ENCODE measurements around the gene TACC2.

DNA sequence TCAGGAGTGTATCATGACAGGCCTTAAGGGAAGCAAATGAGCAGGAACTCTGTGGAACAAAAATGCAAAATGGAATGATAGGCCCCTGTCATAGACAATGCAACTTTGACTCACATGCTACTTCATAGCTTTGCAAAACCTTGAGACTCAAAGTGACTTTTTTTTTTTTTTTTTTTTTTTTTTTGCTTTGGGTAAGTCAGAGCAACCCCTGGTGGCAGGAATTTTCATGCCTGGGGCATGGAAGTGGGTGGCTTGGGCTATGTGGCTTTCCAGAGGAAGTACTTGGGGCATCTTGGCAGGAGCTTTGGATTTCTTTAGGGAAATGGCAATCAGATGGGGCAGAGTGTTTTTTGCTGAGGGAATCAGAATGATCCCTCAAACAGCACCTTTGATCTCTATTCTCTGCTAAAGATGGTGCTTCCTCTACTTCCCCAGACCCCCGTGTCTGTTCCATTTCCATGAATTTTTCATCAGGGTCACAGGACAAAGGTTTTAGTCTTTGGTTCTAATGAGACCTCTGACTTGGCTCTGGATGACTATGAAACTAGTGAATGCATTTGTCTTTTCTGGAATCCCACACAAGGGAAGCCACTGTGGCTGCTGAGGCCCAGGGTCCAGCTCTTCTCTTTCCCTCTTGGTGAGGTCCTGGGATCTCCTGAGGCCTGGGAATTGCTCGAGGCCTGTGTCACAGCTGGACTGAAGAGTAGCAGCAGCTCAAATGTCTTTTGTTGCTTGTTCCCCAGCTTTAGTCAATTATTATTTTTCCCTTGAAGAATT is 62.8 kb downstream of the TACC2 start:
- no peak for TF ChIP-seq TAF1 (IDR thresholded peaks at IDR 0.05; ENCODE audit: borderline replicate concordance, insufficient read depth, low read length)
- TF ChIP-seq POLR2AphosphoS5 (IDR thresholded peaks at IDR 0.05; ENCODE audit: low read depth, low read length) = no peak

Measured in PFSK-1 (cell line).